SU-DHL-6 (cell line): Measurements from ENCODE around the gene REXO4.

Experiments used
- H2AFZ ChIP-seq: fragments of 200-600 bp; sonication (generic); 2 replicates; pipeline ENCODE4 v1.6.1; 2014; ENCODE audit warnings: low read depth, mild to moderate bottlenecking, moderate library complexity, mixed read lengths, antibody characterized with exemption, low read length; ENCODE audit not compliant: severe bottlenecking
- H3F3A ChIP-seq: fragments of 200-600 bp; shearing (Covaris generic); 2 replicates; pipeline ENCODE4 v1.6.0; 2016; ENCODE audit warnings: antibody characterized with exemption, mild to moderate bottlenecking; ENCODE audit not compliant: insufficient read depth
- H3K27ac ChIP-seq: fragments of 200-600 bp; sonication (generic); 2 replicates; pipeline ENCODE4 v1.5.1; 2016; ENCODE audit warnings: low read depth, mild to moderate bottlenecking, low read length, moderate library complexity, mixed read lengths
- H3K27me3 ChIP-seq: fragments of 200-600 bp; sonication (generic), shearing (Covaris generic); 2 replicates; pipeline ENCODE4 v1.6.0; 2014; ENCODE audit warnings: mild to moderate bottlenecking, low read length
- H3K36me3 ChIP-seq: fragments of 200-600 bp; sonication (generic); 2 replicates; pipeline ENCODE4 v1.6.1; 2014; ENCODE audit warnings: mild to moderate bottlenecking, low read length, mixed read lengths
- H3K4me2 ChIP-seq: fragments of 300-600, 200-600 bp; shearing (Covaris generic), sonication (generic); 2 replicates; pipeline ENCODE4 v1.6.0; 2014; ENCODE audit warnings: low read length, low read depth, mild to moderate bottlenecking; ENCODE audit not compliant: poor library complexity, severe bottlenecking
- H3K4me3 ChIP-seq: fragments of 200-600 bp; sonication (generic); 2 replicates; pipeline ENCODE4 v1.5.1; 2014; ENCODE audit warnings: antibody characterized with exemption, low read length, mild to moderate bottlenecking, mixed read lengths; ENCODE audit not compliant: insufficient read depth, poor library complexity, severe bottlenecking
- H3K79me2 ChIP-seq: fragments of 200-600 bp; sonication (generic); 2 replicates; pipeline ENCODE4 v1.6.1; 2014; ENCODE audit warnings: mild to moderate bottlenecking, low read length, moderate library complexity; ENCODE audit not compliant: insufficient read depth
- H3K9ac ChIP-seq: fragments of 200-600 bp; sonication (generic); 2 replicates; pipeline ENCODE4 v1.7.0; 2014; ENCODE audit warnings: mild to moderate bottlenecking, low read length
- H3K9me2 ChIP-seq: fragments of 200-600 bp; sonication (generic); replicated peaks from 2 replicates; pipeline ENCODE4 v1.6.1; 2014; ENCODE audit warnings: low read length; ENCODE audit not compliant: insufficient read depth
- H3K9me3 ChIP-seq: fragments of 200-600 bp; sonication (generic); 2 replicates; pipeline ENCODE4 v1.6.1; 2014; ENCODE audit warnings: low read length, mixed read lengths; ENCODE audit not compliant: insufficient read depth
- H4K20me1 ChIP-seq: fragments of 200-600 bp; sonication (generic); 2 replicates; pipeline ENCODE4 v1.6.1; 2014; ENCODE audit warnings: low read depth, mild to moderate bottlenecking, antibody characterized with exemption, low read length, moderate library complexity, mixed read lengths
- CTCF ChIP-seq: fragments of 200-600 bp; sonication (generic); IDR thresholded peaks from one replicate; pipeline ENCODE4 v1.5.1; 2017; ENCODE audit warnings: antibody characterized with exemption, mild to moderate bottlenecking, low read length, moderate library complexity; ENCODE audit not compliant: insufficient read depth, poor library complexity, severe bottlenecking
- EZH2phosphoT487 ChIP-seq: fragments of 200-600 bp; sonication (generic), shearing (Covaris generic); conservative IDR thresholded peaks from 2 replicates; pipeline ENCODE4 v1.6.1; 2018; ENCODE audit warnings: mild to moderate bottlenecking, antibody characterized with exemption, low read length, moderate library complexity, mixed read lengths

The REXO4 gene

GRCh38 chr9:133375724-133376654 is 41.8 kb downstream of the REXO4 start, which contains the start of the genes STKLD1 and SURF4:
Gene STKLD1 (plus strand): TSS chr9:133376366. CDS start chr9:133376474, 108 bp downstream.
Gene SURF4 (minus strand): TSS chr9:133376060. CDS start chr9:133375969, 91 bp downstream.
- H3K27ac ChIP-seq: peak within 1 kb of the TSS; percentile 30
- H3F3A ChIP-seq: peaks cover 5% of the 10 kb centered on the region; the same call in 1 of the 2 replicates
- no peaks in the 10 kb centered on the region for H3K36me3 ChIP-seq
- H3K9ac ChIP-seq: peak within 1 kb of the TSS; percentile 79
- no peaks in the 10 kb centered on the region; the same call in 1 of the 2 replicates for H4K20me1 ChIP-seq
- peak within 1 kb of the TSS; percentile 69 for H2AFZ ChIP-seq
- no peaks in the 10 kb centered on the region for H3K9me3 ChIP-seq
- peaks cover 44% of the 10 kb centered on the region for H3K79me2 ChIP-seq
- peak within 1 kb of the TSS; percentile 99 for H3K4me2 ChIP-seq
- peak within 1 kb of the TSS; percentile 99 for H3K4me3 ChIP-seq
- TF ChIP-seq EZH2phosphoT487 (no peak), CTCF (no peak)
- H3K9me2 ChIP-seq: no peaks in the 10 kb centered on the region
- H3K27me3 ChIP-seq: no peaks in the 10 kb centered on the region

GRCh38 chr9:133375116-133375723 is 42.6 kb downstream of the REXO4 start:
- Histone ChIP-seq H3K9me2 (no peaks in the 10 kb centered on the region), H3K36me3 (no peaks in the 10 kb centered on the region), H4K20me1 (no peaks in the 10 kb centered on the region; the same call in 1 of the 2 replicates), H3K27me3 (no peaks in the 10 kb centered on the region), H3K27ac (peak overlapping the region; percentile 30), H3K9me3 (no peaks in the 10 kb centered on the region), H3K4me3 (peak overlapping the region; percentile 99), H2AFZ (peak overlapping the region; percentile 35), H3K4me2 (peak overlapping the region; percentile 99), H3K9ac (peak overlapping the region; percentile 79), H3F3A (peaks cover 5% of the 10 kb centered on the region; the same call in 1 of the 2 replicates), H3K79me2 (peaks cover 52% of the 10 kb centered on the region)
- TF ChIP-seq EZH2phosphoT487 (no peak), CTCF (peak; percentile 39)

- no peaks in the 10 kb centered on the region; the same call in 1 of the 2 replicates for H4K20me1 ChIP-seq
- H3F3A ChIP-seq: peaks cover 5% of the 10 kb centered on the region; the same call in 1 of the 2 replicates
- H3K9me3 ChIP-seq: no peaks in the 10 kb centered on the region
- H3K36me3 ChIP-seq: no peaks in the 10 kb centered on the region
- H3K4me3 ChIP-seq: peak overlapping the region; percentile 99
- peak overlapping the region; percentile 35 for H2AFZ ChIP-seq
- peak overlapping the region; percentile 79 for H3K9ac ChIP-seq
- H3K9me2 ChIP-seq: no peaks in the 10 kb centered on the region
- no peak for TF ChIP-seq EZH2phosphoT487
- no peak for TF ChIP-seq CTCF
- H3K27ac ChIP-seq: peak overlapping the region; percentile 30; the same call in 1 of the 2 replicates
- H3K4me2 ChIP-seq: peak overlapping the region; percentile 99
- H3K79me2 ChIP-seq: peaks cover 57% of the 10 kb centered on the region
- H3K27me3 ChIP-seq: no peaks in the 10 kb centered on the region
These were observed 43.1 kb downstream of the REXO4 start for GRCh38 chr9:133374612-133375115.
